Mesenchymal stem cell (in vitro differentiated cells and primary cell): ENCODE measurements around the gene SSBP2.

Experiments used
- DNase-seq: peaks from one replicate; pipeline ENCODE4 v3.0.0-alpha.2; 2013
- H2AFZ ChIP-seq: one replicate; pipeline ENCODE4 v1.6.1; 2013; ENCODE audit warnings: low read depth, mild to moderate bottlenecking, control low read depth, inconsistent platforms, low read length, moderate library complexity
- H2AK5ac ChIP-seq: 2 replicates; pipeline ENCODE4 v1.6.1; 2013; ENCODE audit warnings: low read length, moderate library complexity, mild to moderate bottlenecking, inconsistent platforms; ENCODE audit not compliant: severe bottlenecking
- H2BK120ac ChIP-seq: one replicate; pipeline ENCODE4 v1.6.1; 2013; ENCODE audit warnings: low read depth, mild to moderate bottlenecking, inconsistent platforms, low read length, moderate library complexity
- H2BK12ac ChIP-seq, 2 experiments: one replicate each; pipeline ENCODE4 v1.6.1; 2013; ENCODE audit warnings: inconsistent platforms in 2 of 2, low read length in 2 of 2, mild to moderate bottlenecking in 2 of 2, moderate library complexity in 2 of 2, control low read depth in 1 of 2
- H2BK15ac ChIP-seq: one replicate; pipeline ENCODE4 v1.6.1; 2013; ENCODE audit warnings: mild to moderate bottlenecking, low read depth, inconsistent platforms; ENCODE audit not compliant: poor library complexity, severe bottlenecking
- H2BK5ac ChIP-seq: 2 replicates; pipeline ENCODE4 v1.6.1; 2013; ENCODE audit warnings: low read depth, mild to moderate bottlenecking, low read length, control low read depth, inconsistent platforms; ENCODE audit not compliant: poor library complexity, severe bottlenecking
- H3K14ac ChIP-seq, 2 experiments: one replicate each; pipeline ENCODE4 v1.6.1; 2013; ENCODE audit warnings: inconsistent platforms in 2 of 2, low read length in 2 of 2, control low read depth in 1 of 2, mild to moderate bottlenecking in 1 of 2, moderate library complexity in 1 of 2
- H3K18ac ChIP-seq, 2 experiments: one replicate each; pipeline ENCODE4 v1.6.1; 2013; ENCODE audit warnings: inconsistent platforms in 2 of 2, low read length in 2 of 2, control low read depth in 1 of 2, low read depth in 1 of 2, mild to moderate bottlenecking in 1 of 2
- H3K23ac ChIP-seq, 2 experiments: one replicate each; pipeline ENCODE4 v1.6.1; 2013; ENCODE audit warnings: inconsistent platforms in 2 of 2, low read length in 2 of 2, mild to moderate bottlenecking in 2 of 2, moderate library complexity in 2 of 2, control low read depth in 1 of 2
- H3K27ac ChIP-seq: 2 replicates; pipeline ENCODE4 v1.5.1; 2013; ENCODE audit warnings: mild to moderate bottlenecking, moderate library complexity, low read length, control low read depth, inconsistent platforms; ENCODE audit not compliant: poor library complexity, severe bottlenecking
- H3K27me3 ChIP-seq, 2 experiments: 2 replicates each; pipeline versions ENCODE4 v1.6.1 to v1.7.0; 2013; ENCODE audit warnings: low read length in 2 of 2, mild to moderate bottlenecking in 2 of 2, moderate library complexity in 2 of 2, control low read depth in 1 of 2, inconsistent platforms in 1 of 2; ENCODE audit not compliant: control insufficient read depth in 1 of 2, insufficient read depth in 1 of 2
- H3K36me3 ChIP-seq, 2 experiments: 2 replicates each; pipeline versions ENCODE4 v1.6.1 to v1.7.0; 2013; ENCODE audit warnings: low read length in 2 of 2, control low read depth in 1 of 2, inconsistent platforms in 1 of 2, low read depth in 1 of 2, mild to moderate bottlenecking in 1 of 2; ENCODE audit not compliant: insufficient read depth in 2 of 2, control insufficient read depth in 1 of 2
- H3K4ac ChIP-seq, 2 experiments: one replicate each; pipeline ENCODE4 v1.6.1; 2013; ENCODE audit warnings: inconsistent platforms in 2 of 2, low read length in 2 of 2, mild to moderate bottlenecking in 2 of 2, moderate library complexity in 2 of 2, control low read depth in 1 of 2, low read depth in 1 of 2
- H3K4me1 ChIP-seq: 2 replicates; pipeline ENCODE4 v1.6.1; 2013; ENCODE audit warnings: low read depth, low read length, control low read depth; ENCODE audit not compliant: control insufficient read depth, insufficient read depth
- H3K4me2 ChIP-seq: 2 replicates; pipeline ENCODE4 v1.6.1; 2013; ENCODE audit warnings: low read length, mild to moderate bottlenecking, inconsistent platforms; ENCODE audit not compliant: poor library complexity, severe bottlenecking
- H3K4me3 ChIP-seq, 2 experiments: 2 replicates each; pipeline versions ENCODE4 v1.5.1 to v1.7.0; 2013; ENCODE audit warnings: low read length in 2 of 2, mild to moderate bottlenecking in 2 of 2, control low read depth in 1 of 2, low read depth in 1 of 2; ENCODE audit not compliant: insufficient read depth in 1 of 2
- H3K79me1 ChIP-seq: replicated peaks from 2 replicates; pipeline ENCODE4 v1.6.1; 2013; ENCODE audit warnings: mild to moderate bottlenecking, control low read depth, low read length, inconsistent platforms; ENCODE audit not compliant: poor library complexity, severe bottlenecking
- H3K9ac ChIP-seq: 2 replicates; pipeline ENCODE4 v1.7.0; 2013; ENCODE audit warnings: mild to moderate bottlenecking, low read length, moderate library complexity
- H3K9me3 ChIP-seq: 2 replicates; pipeline ENCODE4 v1.7.0; 2013; ENCODE audit warnings: mild to moderate bottlenecking, low read length; ENCODE audit not compliant: control insufficient read depth
- H4K8ac ChIP-seq: one replicate; pipeline ENCODE4 v1.6.1; 2013; ENCODE audit warnings: inconsistent platforms, mild to moderate bottlenecking, low read length, moderate library complexity
- H4K91ac ChIP-seq: one replicate; pipeline ENCODE4 v1.6.1; 2013; ENCODE audit warnings: mild to moderate bottlenecking, low read length, inconsistent platforms
- WGBS: methylation state at CpG from one replicate; pipeline ENCODE4 v1.1.7; 2013; ENCODE audit warnings: mixed read lengths; 5-methylcytosine and 5-hydroxymethylcytosine counted together

SSBP2 gene

GRCh38 chr5:81687292-81687691, 63.6 kb downstream of the SSBP2 start:
- Histone ChIP-seq H2AFZ (no peak overlapping the region), H3K4ac (no peak overlapping the region), H3K27me3 (no peaks in the 10 kb centered on the region), H2BK15ac (no peak overlapping the region), H3K4me1 (no peaks in the 10 kb centered on the region), H2BK12ac (no peak overlapping the region), H3K18ac (no peak overlapping the region), H3K14ac (no peak overlapping the region), H3K23ac (no peak overlapping the region), H3K4me3 (no peak overlapping the region), H3K27ac (no peak overlapping the region), H3K79me1 (peaks cover 23% of the 10 kb centered on the region), H3K4me2 (no peak overlapping the region), H3K36me3 (peaks cover 0 to 8% of the 10 kb centered on the region in 2 experiments), H2BK5ac (no peak overlapping the region), H3K9ac (no peak overlapping the region), H2BK120ac (no peak overlapping the region), H3K9me3 (peaks cover 17% of the 10 kb centered on the region), H2AK5ac (no peak overlapping the region), H4K8ac (no peak overlapping the region), H4K91ac (no peak overlapping the region)
- WGBS, result 89% methylated on average over 1 of the region's 1 CpG
- no peak for DNase-seq

GRCh38 chr5:81685471-81685870, 65.4 kb downstream of the SSBP2 start:
- no peak overlapping the region for H2AFZ ChIP-seq
- peaks cover 22% of the 10 kb centered on the region for H3K79me1 ChIP-seq
- no peak for DNase-seq
- H3K9ac ChIP-seq, result no peak overlapping the region
- H3K27ac ChIP-seq, result no peak overlapping the region
- H3K36me3 ChIP-seq, result peaks cover 0 to 8% of the 10 kb centered on the region in 2 experiments
- H2BK5ac ChIP-seq, result no peak overlapping the region
- no peaks in the 10 kb centered on the region for H3K4me1 ChIP-seq
- H3K9me3 ChIP-seq, result peaks cover 14% of the 10 kb centered on the region
- H3K14ac ChIP-seq, result no peak overlapping the region
- H3K18ac ChIP-seq, result no peak overlapping the region
- H2BK15ac ChIP-seq, result no peak overlapping the region
- 100% methylated on average over 1 of the region's 2 CpGs for WGBS
- no peaks in the 10 kb centered on the region for H3K27me3 ChIP-seq
- no peak overlapping the region for H4K8ac ChIP-seq
- no peak overlapping the region for H2BK12ac ChIP-seq
- H3K4me2 ChIP-seq, result no peak overlapping the region
- H3K23ac ChIP-seq, result no peak overlapping the region
- H2AK5ac ChIP-seq, result no peak overlapping the region
- no peak overlapping the region for H4K91ac ChIP-seq
- H2BK120ac ChIP-seq, result no peak overlapping the region
- no peak overlapping the region for H3K4ac ChIP-seq
- H3K4me3 ChIP-seq, result no peak overlapping the region

- no peak overlapping the region for H2AFZ ChIP-seq
- no peak overlapping the region for H3K9ac ChIP-seq
- H3K4me2 ChIP-seq, result no peak overlapping the region
- H2AK5ac ChIP-seq, result no peak overlapping the region
- peaks cover 12% of the 10 kb centered on the region for H3K9me3 ChIP-seq
- H2BK120ac ChIP-seq, result no peak overlapping the region
- H4K8ac ChIP-seq, result no peak overlapping the region
- no peak overlapping the region for H3K27ac ChIP-seq
- H3K4me3 ChIP-seq, result no peak overlapping the region
- no peak overlapping the region for H3K18ac ChIP-seq
- H3K4ac ChIP-seq, result no peak overlapping the region
- no peak overlapping the region for H2BK15ac ChIP-seq
- H3K14ac ChIP-seq, result no peak overlapping the region
- peaks cover 12% of the 10 kb centered on the region for H3K79me1 ChIP-seq
- DNase-seq, result no peak
- 90% methylated on average over 1 of the region's 1 CpG for WGBS
- H3K36me3 ChIP-seq, result no peaks in the 10 kb centered on the region
- no peaks in the 10 kb centered on the region for H3K4me1 ChIP-seq
- H2BK12ac ChIP-seq, result no peak overlapping the region
- H2BK5ac ChIP-seq, result no peak overlapping the region
- no peak overlapping the region for H3K23ac ChIP-seq
- H3K27me3 ChIP-seq, result no peaks in the 10 kb centered on the region
- H4K91ac ChIP-seq, result no peak overlapping the region
Observed at GRCh38 chr5:81679885-81680284, 71.0 kb downstream of the SSBP2 start.

DNA sequence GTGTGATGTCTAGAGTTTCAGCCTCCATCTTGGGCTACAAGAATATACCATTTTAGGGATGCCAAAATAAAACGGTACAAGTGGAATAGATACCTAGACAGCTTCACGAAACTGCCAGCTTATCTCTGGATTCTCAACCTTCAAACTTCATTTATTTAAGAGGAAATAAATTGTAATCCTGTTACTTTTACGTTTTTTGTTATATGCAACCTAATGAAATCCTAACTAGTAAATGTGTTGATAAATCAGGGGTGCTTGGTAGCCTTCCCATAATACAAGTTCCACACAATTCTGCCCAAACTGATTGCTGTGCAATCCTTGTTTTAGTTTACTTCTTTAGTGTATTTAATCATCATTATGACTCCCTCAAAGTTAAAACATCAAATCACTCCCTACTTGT, 75.5 kb downstream of the SSBP2 start:
- WGBS, result 100% methylated on average over 1 of the region's 3 CpGs
- Histone ChIP-seq H2BK12ac (no peak overlapping the region), H4K8ac (no peak overlapping the region), H2AFZ (no peak overlapping the region), H2AK5ac (no peak overlapping the region), H3K23ac (no peak overlapping the region), H3K4me2 (no peak overlapping the region), H3K79me1 (peaks cover 9% of the 10 kb centered on the region), H2BK5ac (no peak overlapping the region), H3K4me1 (no peaks in the 10 kb centered on the region), H3K14ac (no peak overlapping the region), H3K18ac (no peak overlapping the region), H2BK15ac (no peak overlapping the region), H3K4ac (no peak overlapping the region), H3K27me3 (no peaks in the 10 kb centered on the region), H3K4me3 (no peak overlapping the region), H3K27ac (no peak overlapping the region), H3K36me3 (no peaks in the 10 kb centered on the region), H4K91ac (no peak overlapping the region), H3K9me3 (peaks cover 1% of the 10 kb centered on the region), H3K9ac (no peak overlapping the region), H2BK120ac (no peak overlapping the region)
- DNase-seq, result no peak
